HepG2 (cell line): ENCODE results near the gene SMYD5. TPM values are rescaled to one million over a fixed set of nuclear protein-coding genes. Genes with fewer than 3 reads are reported as not detected.

Source experiments
- ELF3 ChIP-seq: IDR thresholded peaks from 2 replicates; pipeline ENCODE4 v1.6.1; 2016; ENCODE audit warnings: missing genetic modification reagents, missing compliant biosample characterization
- ERF ChIP-seq: IDR thresholded peaks from 2 replicates; pipeline ENCODE4 v1.6.1; 2018; ENCODE audit warnings: missing biosample characterization, missing genetic modification reagents
- ETS1 ChIP-seq: sonication (generic); formaldehyde crosslinking; IDR thresholded peaks from 2 replicates; pipeline ENCODE4 v1.4.0; 2020; ENCODE audit warnings: missing genetic modification reagents
- FIP1L1 ChIP-seq: fragments of 200-400 bp; formaldehyde crosslinking; IDR thresholded peaks from 2 replicates; pipeline ENCODE4 v1.6.1; 2018; ENCODE audit warnings: low read depth, mild to moderate bottlenecking, low read length, moderate library complexity, borderline replicate concordance; ENCODE audit not compliant: insufficient read depth
- FOXP4 ChIP-seq: sonication (generic); formaldehyde crosslinking; IDR thresholded peaks from 2 replicates; pipeline ENCODE4 v1.4.0; 2020; ENCODE audit warnings: missing genetic modification reagents
- HES4 ChIP-seq: sonication (generic); formaldehyde crosslinking; IDR thresholded peaks from 2 replicates; pipeline ENCODE4 v1.9.0; 2021; ENCODE audit warnings: mild to moderate bottlenecking, missing genetic modification reagents, borderline replicate concordance
- HNRNPH1 ChIP-seq: fragments of 200-400 bp; formaldehyde crosslinking; optimal IDR thresholded peaks from 2 replicates; pipeline ENCODE3; 2017; ENCODE audit warnings: mild to moderate bottlenecking, low read depth, low read length
- MAX ChIP-seq: IDR thresholded peaks from 2 replicates; pipeline ENCODE4 v1.6.1; 2012; ENCODE audit warnings: inconsistent platforms
- MBD4 ChIP-seq: IDR thresholded peaks from 2 replicates; pipeline ENCODE4 v1.6.1; 2012; ENCODE audit warnings: low read length, inconsistent platforms, borderline replicate concordance
- MED13 ChIP-seq: sonication (generic); formaldehyde crosslinking; IDR thresholded peaks from 2 replicates; pipeline ENCODE4 v1.5.0; 2020; ENCODE audit warnings: missing genetic modification reagents
- MZF1 ChIP-seq: sonication (generic); formaldehyde crosslinking; IDR thresholded peaks from 2 replicates; pipeline ENCODE4 v1.8.1; 2023; ENCODE audit warnings: mild to moderate bottlenecking, missing genetic modification reagents, borderline replicate concordance
- NR2F1 ChIP-seq, 2 experiments: fragments of 450-650 bp in 1 of 2; formaldehyde crosslinking in 1 of 2; IDR thresholded peaks; 2 replicates each; pipeline versions ENCODE4 v1.5.0 to v1.6.1; 2016 to 2020; ENCODE audit warnings: mild to moderate bottlenecking in 1 of 2, missing compliant biosample characterization in 1 of 2, missing genetic modification reagents in 1 of 2, moderate library complexity in 1 of 2
- REXO4 ChIP-seq: sonication (generic); formaldehyde crosslinking; IDR thresholded peaks from 2 replicates; pipeline ENCODE4 v1.8.0; 2022; ENCODE audit warnings: missing genetic modification reagents, mild to moderate bottlenecking, borderline replicate concordance
- RNF2 ChIP-seq: fragments of 450-650 bp; conservative IDR thresholded peaks from 2 replicates; pipeline ENCODE4 v1.6.1; 2016; ENCODE audit warnings: low read depth
- STAT5B ChIP-seq: sonication (generic); formaldehyde crosslinking; IDR thresholded peaks from 2 replicates; pipeline ENCODE4 v1.4.0; 2020; ENCODE audit warnings: missing genetic modification reagents
- ZIK1 ChIP-seq: sonication (generic); formaldehyde crosslinking; IDR thresholded peaks from 2 replicates; pipeline ENCODE4 v1.5.0; 2020; ENCODE audit warnings: mild to moderate bottlenecking, low read depth, missing genetic modification reagents, borderline replicate concordance
- ZNF33A ChIP-seq: sonication (generic); formaldehyde crosslinking; IDR thresholded peaks from 2 replicates; pipeline ENCODE4 v1.5.1; 2020; ENCODE audit warnings: missing genetic modification reagents, mild to moderate bottlenecking, moderate library complexity, borderline replicate concordance
- ZNF34 ChIP-seq: sonication (generic); formaldehyde crosslinking; IDR thresholded peaks from 2 replicates; pipeline ENCODE4 v1.4.0; 2020; ENCODE audit warnings: mild to moderate bottlenecking, missing genetic modification reagents, borderline replicate concordance
- ZNF343 ChIP-seq: sonication (generic); formaldehyde crosslinking; IDR thresholded peaks from 2 replicates; pipeline ENCODE4 v1.4.0; 2020; ENCODE audit warnings: mild to moderate bottlenecking, missing genetic modification reagents
- ZNF432 ChIP-seq: sonication (generic); formaldehyde crosslinking; IDR thresholded peaks from 2 replicates; pipeline ENCODE4 v1.5.0; 2020; ENCODE audit warnings: missing genetic modification reagents, mild to moderate bottlenecking, borderline replicate concordance
- ZNF576 ChIP-seq: sonication (generic); formaldehyde crosslinking; IDR thresholded peaks from 2 replicates; pipeline ENCODE4 v1.4.0; 2020; ENCODE audit warnings: mild to moderate bottlenecking, missing genetic modification reagents
- ZSCAN9 ChIP-seq: IDR thresholded peaks from 2 replicates; pipeline ENCODE4 v1.6.1; 2016; ENCODE audit warnings: borderline replicate concordance
- polyA plus RNA-seq, 8 experiments: library from polyadenylated mRNA; depleted of rRNA in 3 of 8; stranded (reverse) in 7 of 8; unstranded in 1 of 8; fragments of >200 nt; fragmentation: Illumina TruSeq in 4 of 8; extraction: Trizol in 4 of 8; gene quantifications; 2 replicates each; pipeline versions ENCODE4 v1.2.1 to v1.2.3, GENCODE V29; 2011 to 2016; ENCODE audit warnings: low read depth in 4 of 8, missing spikeins in 1 of 8, mixed read lengths in 1 of 8; ENCODE audit not compliant: insufficient read depth in 1 of 8
- total RNA-seq, 5 experiments: library from RNA; depleted of rRNA; stranded (reverse); fragments of >200 nt; fragmentation: Illumina TruSeq; extraction: Trizol; gene quantifications; 2 replicates each; pipeline ENCODE4 v1.2.3, GENCODE V29; 2016; ENCODE audit warnings: low read depth in 1 of 5

SMYD5 gene
- total and polyA plus RNA-seq, 2 of the 13 experiments (the other 11 are each of a cell fraction or from before 2014, with no cell fraction given) = 55.8 to 70.4 TPM

GRCh38 chr2:73212448-73213176 is 1.4 kb upstream of the SMYD5 start (continued):
- no peak for TF ChIP-seq ETS1 (CRISPR knock-in tag)
- TF ChIP-seq MAX = peak; percentile 22; the same call in 1 of the 2 replicates
- no peak for TF ChIP-seq ZSCAN9 (CRISPR knock-in tag)
- no peak for TF ChIP-seq ZNF33A (CRISPR knock-in tag)
- TF ChIP-seq ERF (CRISPR knock-in tag) = 0 out of 2 replicates have a peak, but pooled peaks have one; percentile 49
- no peak for TF ChIP-seq ZNF576
- TF ChIP-seq FIP1L1 = no peak
- TF ChIP-seq RNF2 = no peak
- 0 out of 2 replicates have a peak, but pooled peaks have one; percentile 49 for TF ChIP-seq ZIK1 (CRISPR knock-in tag)
- TF ChIP-seq ZNF432 (CRISPR knock-in tag) = no peak
- no peak for TF ChIP-seq FOXP4 (CRISPR knock-in tag)
- no peak for TF ChIP-seq MBD4
- TF ChIP-seq HES4 (CRISPR knock-in tag) = no peak
- no peak for TF ChIP-seq MED13
- TF ChIP-seq REXO4 (CRISPR knock-in tag) = no peak
- no peak for TF ChIP-seq MZF1
- peak; percentile 76; the same call in 1 of the 2 replicates for TF ChIP-seq ZNF34
- no peak for TF ChIP-seq STAT5B (CRISPR knock-in tag)
- TF ChIP-seq ZNF343 (CRISPR knock-in tag) = no peak
- no peak for TF ChIP-seq HNRNPH1
- TF ChIP-seq NR2F1 (CRISPR knock-in tag; IDR thresholded peaks at IDR 0.05) = no peak
- 0 out of 2 replicates have a peak, but pooled peaks have one; percentile 33 for TF ChIP-seq ELF3 (CRISPR knock-in tag)
